ENCODE data around the gene MARS1.

The MARS1 gene

DNA sequence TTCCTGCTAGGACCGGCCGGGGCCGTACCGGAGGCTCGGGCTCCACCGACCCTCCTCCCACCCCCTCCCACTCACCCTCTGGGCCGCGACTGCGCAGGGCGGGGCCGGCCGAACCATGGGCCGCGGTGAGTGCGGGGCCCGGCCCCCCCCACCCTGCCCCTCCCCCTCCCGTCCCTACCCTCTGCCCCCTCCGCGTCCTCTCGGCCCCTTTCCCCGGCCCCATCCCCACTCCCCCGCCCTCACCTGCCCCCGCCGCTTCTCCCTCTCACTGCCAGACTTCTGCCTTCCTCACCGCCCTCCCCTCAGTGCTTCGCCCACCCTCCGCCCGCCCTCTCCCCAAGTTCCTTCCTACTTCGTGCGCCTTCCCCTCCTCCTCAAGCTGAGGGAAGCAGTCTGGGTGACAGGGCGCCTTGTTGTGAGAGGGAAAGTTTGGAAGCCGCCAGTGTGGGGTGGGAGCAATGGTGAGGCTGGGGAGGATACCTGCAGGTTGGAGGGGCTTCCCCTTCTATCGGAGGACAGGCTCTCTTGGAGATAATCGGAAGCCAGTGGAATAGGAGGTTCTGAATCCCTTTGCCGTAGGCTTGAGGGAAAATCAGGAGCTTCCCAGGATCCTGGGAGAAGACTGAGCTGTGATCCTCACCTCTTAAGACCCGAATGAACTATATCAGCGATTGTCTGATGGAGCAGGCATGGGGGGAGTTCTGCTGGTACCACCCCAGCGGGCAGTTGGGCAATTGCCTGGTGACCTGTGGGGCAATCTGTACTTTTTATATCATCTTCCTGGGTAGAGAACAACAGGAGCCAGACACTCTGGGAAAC, 35.2 kb downstream of the MARS1 start:
- TF ChIP-seq, protein P1, sequence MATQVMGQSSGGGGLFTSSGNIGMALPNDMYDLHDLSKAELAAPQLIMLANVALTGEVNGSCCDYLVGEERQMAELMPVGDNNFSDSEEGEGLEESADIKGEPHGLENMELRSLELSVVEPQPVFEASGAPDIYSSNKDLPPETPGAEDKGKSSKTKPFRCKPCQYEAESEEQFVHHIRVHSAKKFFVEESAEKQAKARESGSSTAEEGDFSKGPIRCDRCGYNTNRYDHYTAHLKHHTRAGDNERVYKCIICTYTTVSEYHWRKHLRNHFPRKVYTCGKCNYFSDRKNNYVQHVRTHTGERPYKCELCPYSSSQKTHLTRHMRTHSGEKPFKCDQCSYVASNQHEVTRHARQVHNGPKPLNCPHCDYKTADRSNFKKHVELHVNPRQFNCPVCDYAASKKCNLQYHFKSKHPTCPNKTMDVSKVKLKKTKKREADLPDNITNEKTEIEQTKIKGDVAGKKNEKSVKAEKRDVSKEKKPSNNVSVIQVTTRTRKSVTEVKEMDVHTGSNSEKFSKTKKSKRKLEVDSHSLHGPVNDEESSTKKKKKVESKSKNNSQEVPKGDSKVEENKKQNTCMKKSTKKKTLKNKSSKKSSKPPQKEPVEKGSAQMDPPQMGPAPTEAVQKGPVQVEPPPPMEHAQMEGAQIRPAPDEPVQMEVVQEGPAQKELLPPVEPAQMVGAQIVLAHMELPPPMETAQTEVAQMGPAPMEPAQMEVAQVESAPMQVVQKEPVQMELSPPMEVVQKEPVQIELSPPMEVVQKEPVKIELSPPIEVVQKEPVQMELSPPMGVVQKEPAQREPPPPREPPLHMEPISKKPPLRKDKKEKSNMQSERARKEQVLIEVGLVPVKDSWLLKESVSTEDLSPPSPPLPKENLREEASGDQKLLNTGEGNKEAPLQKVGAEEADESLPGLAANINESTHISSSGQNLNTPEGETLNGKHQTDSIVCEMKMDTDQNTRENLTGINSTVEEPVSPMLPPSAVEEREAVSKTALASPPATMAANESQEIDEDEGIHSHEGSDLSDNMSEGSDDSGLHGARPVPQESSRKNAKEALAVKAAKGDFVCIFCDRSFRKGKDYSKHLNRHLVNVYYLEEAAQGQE (IDR thresholded peaks at IDR 0.05; ENCODE audit: insufficient replicate concordance, low read depth): no peak
- TF ChIP-seq CTCF (IDR thresholded peaks at IDR 0.05; ENCODE audit: insufficient read depth, low read length) (no peak), POLR2AphosphoS5 (IDR thresholded peaks at IDR 0.05; ENCODE audit: low read depth) (peak; percentile 80; the same call in 1 of the 2 replicates), SPI1 (IDR thresholded peaks at IDR 0.05; ENCODE audit: borderline replicate concordance, low read depth) (peak; percentile 57; the same call in 1 of the 2 replicates)
- Histone ChIP-seq H3K27me3 (ENCODE audit: insufficient read depth, poor library complexity, severe bottlenecking) (no peaks in the 10 kb centered on the region), H3K27ac (replicated peaks) (peak overlapping the region; percentile 99), H3K4me3 (replicated peaks; ENCODE audit: insufficient read depth, low read length) (peak overlapping the region; percentile 86)
- DNase-seq (ENCODE audit: low read depth in 1 of 2, low spot score in 1 of 2): peak; percentile 84 to 93

DNA sequence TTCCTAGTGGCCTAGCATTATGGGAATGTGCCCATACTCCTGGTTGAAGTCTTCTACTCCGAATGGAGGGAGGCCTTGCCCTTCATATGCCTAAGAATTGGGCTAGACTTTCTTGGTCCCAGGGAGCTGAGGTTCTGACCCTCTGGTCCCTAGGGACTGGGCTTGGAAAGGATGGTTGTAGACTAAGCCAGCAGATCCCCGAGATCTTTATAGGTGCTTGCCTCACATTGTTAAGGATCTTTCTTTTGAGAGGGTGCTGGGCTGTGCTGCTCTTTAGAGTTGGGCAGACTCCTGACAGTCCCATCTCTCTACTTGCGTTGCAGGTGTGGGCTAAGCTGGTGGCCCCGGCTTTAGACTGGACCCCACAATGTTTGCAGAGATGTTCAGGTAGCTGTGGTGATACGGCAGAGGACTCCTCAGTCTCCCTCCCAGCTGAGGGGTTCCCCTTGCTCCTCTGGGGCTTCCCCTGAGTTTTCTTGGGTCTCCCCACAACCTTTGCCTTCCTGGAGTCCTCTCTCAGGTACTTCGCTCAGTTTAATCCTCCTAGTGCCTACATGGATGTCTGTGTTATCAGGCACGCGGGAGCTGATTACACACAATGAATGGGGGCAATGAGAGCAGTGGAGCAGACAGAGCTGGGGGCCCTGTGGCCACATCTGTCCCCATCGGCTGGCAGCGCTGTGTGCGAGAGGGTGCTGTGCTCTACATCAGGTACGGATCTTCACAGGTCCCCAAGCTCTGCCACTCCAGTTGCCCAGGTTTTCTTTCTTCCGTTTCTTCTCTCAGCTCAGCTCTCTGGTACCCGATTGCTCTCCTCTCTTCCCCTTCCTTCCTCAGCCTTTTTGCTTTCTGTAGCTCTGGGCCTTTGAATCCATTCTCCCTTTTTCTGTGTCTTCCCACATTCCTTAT, 36.1 kb downstream of the MARS1 start:
- TF ChIP-seq GABPA (IDR thresholded peaks at IDR 0.05; ENCODE audit: low read depth) (no peak), POLR2AphosphoS5 (IDR thresholded peaks at IDR 0.05; ENCODE audit: low read depth) (no peak), SPI1 (IDR thresholded peaks at IDR 0.05; ENCODE audit: borderline replicate concordance, low read depth) (no peak), CTCF (IDR thresholded peaks at IDR 0.05; ENCODE audit: insufficient read depth, low read length) (no peak)
- TF ChIP-seq, protein P1 (IDR thresholded peaks at IDR 0.05; ENCODE audit: insufficient replicate concordance, low read depth): no peak
- Histone ChIP-seq H3K4me3 (replicated peaks; ENCODE audit: insufficient read depth, low read length) (peak overlapping the region; percentile 86), H3K27ac (replicated peaks) (peak overlapping the region; percentile 99), H3K27me3 (ENCODE audit: insufficient read depth, poor library complexity, severe bottlenecking) (no peaks in the 10 kb centered on the region)
- no peak for DNase-seq (ENCODE audit: low read depth in 1 of 2, low spot score in 1 of 2)

- Histone ChIP-seq H3K4me3 (replicated peaks; ENCODE audit: insufficient read depth, low read length) (no peak overlapping the region), H3K27ac (replicated peaks) (peak overlapping the region; percentile 99), H3K27me3 (ENCODE audit: insufficient read depth, poor library complexity, severe bottlenecking) (no peaks in the 10 kb centered on the region)
- no peak for DNase-seq (ENCODE audit: low read depth in 1 of 2, low spot score in 1 of 2)
- TF ChIP-seq CTCF (IDR thresholded peaks at IDR 0.05; ENCODE audit: insufficient read depth, low read length): no peak
- no peak for TF ChIP-seq GABPA (IDR thresholded peaks at IDR 0.05; ENCODE audit: low read depth)
- TF ChIP-seq POLR2AphosphoS5 (IDR thresholded peaks at IDR 0.05; ENCODE audit: low read depth): no peak
- TF ChIP-seq, protein P1 (IDR thresholded peaks at IDR 0.05; ENCODE audit: insufficient replicate concordance, low read depth): no peak
- no peak for TF ChIP-seq SPI1 (IDR thresholded peaks at IDR 0.05; ENCODE audit: borderline replicate concordance, low read depth)
Observed at GRCh38 chr12:57524814-57525614, 37.1 kb downstream of the MARS1 start.

Measured in HL-60 (cell line).